HTERT RPE-1 (cell line): ENCODE measurements around the gene PCBP3.

Source experiments
- in situ Hi-C: fragments of 300-500 bp; cut with MboI; formaldehyde crosslinking; loops from 4 replicates; pipeline ENCODE4 v1.14.3; 2020; ENCODE audit warnings: low sequenced_read_pairs

PCBP3 gene

DNA sequence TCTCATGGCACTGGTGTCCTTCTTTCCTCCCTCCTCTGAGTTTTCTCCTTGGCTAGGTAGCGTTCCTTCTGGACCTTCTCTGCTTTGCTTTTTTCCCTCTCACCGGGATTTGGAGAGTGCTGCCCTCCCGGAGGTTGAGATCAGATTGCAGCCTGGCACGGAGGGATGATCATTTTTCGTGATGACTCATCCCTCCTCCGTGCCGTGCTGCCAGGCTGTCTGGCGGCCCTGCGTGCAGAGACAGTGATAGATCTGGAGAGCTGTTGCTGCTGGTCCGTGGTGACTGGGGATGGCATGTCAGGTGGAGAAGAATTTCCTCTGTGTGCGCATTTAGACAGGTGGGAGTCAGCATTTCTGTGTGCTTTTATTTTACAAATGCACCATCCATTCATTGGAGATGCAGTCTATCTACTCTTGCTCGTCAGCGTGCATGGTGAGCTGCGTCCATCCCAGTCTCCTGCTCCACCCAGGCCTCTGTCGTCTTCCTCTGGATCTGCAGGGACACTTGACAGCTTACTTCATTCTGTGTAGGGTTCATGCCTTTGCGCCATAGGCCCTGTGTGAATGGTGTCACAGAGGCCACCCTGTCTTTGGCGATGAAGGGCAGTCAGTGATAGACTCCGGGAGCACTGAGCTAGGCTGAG lies 104.4 kb downstream of the PCBP3 start:
- in situ Hi-C loops = no loop called here

- in situ Hi-C loops = no loop called here
Measured at GRCh38 chr21:45748593-45748992, 105.1 kb downstream of the PCBP3 start.

DNA sequence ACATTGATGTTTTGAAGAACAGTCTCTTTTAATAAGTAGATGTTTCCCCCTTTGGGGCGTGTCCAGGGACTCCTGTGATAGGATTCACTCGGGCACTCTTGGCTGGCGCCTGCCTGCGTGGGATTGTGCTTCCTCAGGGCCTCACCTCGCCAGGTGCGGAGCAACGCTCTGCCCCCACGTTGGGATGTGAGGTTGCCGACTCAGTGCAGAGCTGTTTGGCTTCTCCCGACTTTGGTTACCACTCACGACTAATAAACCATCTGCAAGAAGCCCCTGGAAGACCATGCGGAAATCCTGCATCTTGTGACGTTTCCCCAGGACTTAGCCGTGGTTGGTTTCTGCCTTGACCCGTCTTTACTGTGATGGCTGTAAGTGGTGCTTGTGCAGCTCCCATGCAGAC lies 106.4 kb downstream of the PCBP3 start:
- in situ Hi-C loops = no loop called here

DNA sequence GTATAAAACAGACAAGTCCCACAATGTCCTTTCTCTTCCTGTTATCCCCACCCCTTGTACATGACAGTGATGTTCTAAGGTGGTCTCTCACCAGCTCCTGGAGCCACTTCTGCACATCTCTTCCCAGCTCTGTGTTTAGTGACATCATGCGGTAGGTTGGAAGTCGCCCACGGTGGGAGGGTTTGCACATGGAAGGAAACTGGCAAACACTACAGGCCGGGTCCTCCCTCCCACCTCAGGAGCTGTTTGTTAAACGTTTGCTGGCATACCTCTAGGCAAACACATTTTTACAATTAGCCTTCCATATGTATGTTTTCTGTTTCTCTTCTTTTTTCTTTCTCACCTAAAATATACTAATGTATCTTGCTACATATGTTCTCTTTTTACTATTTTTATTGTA lies 107.4 kb downstream of the PCBP3 start:
- in situ Hi-C loops = no loop called here

DNA sequence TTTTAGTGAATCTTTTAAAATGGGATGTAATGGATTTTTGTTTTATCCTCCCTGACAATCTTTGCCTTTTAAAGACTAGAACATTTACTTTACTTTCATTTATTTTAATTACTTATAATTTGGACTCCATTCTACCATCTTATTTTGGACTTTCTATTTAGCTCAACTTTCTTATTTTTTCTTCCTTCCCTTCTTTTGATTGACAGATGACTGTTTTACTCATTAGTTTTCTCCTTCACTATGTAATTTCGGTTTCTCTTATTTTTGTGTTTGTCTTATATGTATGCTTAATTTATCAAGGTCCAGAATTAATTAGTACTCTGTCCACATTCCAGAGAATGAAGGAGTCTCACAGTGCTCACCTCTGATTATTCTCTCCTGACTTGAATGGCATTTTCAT lies 109.9 kb downstream of the PCBP3 start:
- in situ Hi-C loops = no loop called here

- in situ Hi-C loops = no loop called here
Measured at GRCh38 chr21:45756029-45756428, 112.5 kb downstream of the PCBP3 start.

GRCh38 chr21:45756669-45757068 lies 113.1 kb downstream of the PCBP3 start:
- in situ Hi-C loops = no loop called here

DNA sequence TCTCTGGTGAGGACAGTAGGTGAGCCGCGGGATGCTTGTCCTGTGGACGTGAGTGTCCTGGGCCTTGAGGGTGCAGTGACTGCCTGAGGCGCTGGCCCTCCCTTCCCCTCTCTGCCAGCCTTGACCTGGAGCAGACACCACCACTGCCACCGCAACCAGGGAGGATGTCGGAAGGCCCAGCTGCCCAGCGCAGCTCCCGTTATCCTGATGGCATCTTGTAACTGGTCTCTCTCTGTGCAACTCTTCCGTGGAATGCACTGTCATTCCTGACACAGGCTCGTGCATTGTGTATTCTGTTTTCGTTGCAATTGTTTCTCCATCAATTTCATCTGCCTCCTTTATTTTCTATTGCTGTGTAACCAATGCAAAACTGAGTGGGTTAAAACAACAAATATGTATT lies 118.2 kb downstream of the PCBP3 start:
- in situ Hi-C loops = no loop called here

DNA sequence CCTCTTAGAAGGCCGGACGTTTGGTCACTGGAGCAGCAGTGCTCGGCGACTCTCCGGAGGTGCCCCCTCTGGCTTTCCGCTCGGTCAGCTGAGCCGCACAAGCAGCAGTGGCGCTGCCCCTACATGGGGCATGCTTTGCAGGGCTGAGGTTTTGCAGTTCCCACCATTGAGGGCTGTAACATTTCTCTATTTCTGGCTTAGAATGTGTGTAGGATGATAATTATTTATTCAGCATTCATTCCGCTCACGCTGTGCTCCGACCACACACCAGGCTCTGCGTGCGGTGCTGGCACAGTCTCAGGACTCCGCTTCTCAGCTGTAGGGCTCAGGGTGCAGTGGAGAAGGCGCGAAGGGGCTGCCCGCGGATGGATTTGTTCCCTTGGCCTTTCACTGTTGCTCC lies 119.5 kb downstream of the PCBP3 start:
- in situ Hi-C loops = no loop called here

DNA sequence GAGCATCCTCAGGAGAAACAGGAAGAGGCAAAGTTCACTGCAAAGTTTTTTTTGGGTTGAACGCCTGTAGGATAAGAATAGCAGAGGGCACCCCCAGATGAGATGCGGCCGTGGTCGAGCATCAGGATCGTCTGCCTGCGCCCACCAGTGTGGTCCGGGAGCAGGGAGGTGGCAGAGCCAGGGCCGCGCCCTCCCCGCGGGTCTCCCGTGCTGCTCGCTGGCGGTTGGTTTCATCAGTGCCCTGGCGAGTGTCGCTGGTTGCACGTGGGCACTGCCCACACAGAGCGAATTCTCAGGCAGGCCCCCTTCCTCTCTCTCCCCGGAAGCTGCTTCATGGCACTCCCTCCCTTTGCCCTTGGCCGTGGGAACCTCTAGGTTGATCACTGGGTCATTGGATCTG lies 120.0 kb downstream of the PCBP3 start:
- in situ Hi-C loops = no loop called here

DNA sequence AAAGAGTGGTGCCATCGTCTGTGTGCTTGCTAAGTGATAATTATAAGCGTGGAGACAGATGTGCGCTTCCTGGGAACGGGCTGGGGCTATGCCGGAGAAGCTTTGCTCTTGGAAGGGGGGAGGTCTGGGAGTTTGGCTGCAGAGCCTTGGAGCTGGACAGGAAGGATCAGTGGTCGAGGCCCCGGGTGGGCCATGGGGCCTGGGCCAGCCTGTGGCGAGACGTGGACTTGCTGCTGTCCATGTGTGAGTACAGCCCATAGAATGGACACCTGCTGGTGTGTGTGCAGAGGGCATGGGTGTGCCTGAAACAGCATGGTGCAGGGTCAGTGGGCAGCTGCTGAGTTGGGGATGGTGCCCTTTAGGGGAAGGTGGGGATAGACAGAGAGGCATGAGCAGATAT lies 121.3 kb downstream of the PCBP3 start:
- in situ Hi-C loops = no loop called here

DNA sequence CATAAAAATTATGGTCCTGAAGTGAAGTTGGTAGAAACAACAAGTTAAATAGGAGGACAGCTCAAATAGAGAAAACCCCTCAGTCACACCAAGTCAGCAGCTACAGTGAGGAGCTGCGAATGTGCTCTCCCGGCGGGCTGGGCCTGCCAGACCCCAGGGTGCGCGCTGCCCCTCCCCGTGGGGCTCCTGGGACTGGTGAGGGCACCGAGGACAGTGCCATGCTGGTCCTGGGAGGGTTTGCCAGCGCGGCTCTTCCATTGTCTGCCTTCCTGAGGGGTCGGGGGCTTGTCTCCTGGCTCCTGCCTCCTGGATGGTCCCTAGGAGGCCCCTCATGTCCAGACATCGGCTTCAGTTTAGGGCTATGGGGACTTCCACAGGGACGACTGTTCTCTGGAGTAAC lies 121.8 kb downstream of the PCBP3 start:
- in situ Hi-C loops = no loop called here

DNA sequence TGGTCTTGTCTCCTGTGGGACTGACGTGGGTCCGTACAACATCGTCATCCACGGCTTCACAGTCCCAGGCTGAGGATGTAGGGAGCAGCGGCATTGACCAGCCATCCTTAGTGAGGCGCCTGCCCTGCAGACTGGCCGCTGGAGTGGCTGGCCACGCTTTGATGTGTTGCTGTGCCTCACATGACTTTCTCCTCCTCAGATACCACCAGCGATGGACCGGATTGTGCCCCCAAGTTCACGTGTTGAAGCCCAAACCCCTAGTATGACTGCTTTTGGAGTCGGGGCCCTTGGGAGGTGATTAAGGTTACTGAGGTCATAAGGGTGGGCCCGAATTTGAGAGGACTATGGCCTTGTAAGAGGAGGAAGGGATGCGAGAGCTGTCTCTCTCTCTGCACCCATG lies 122.5 kb downstream of the PCBP3 start:
- in situ Hi-C loops = no loop called here

GRCh38 chr21:45766501-45766900 lies 123.0 kb downstream of the PCBP3 start:
- in situ Hi-C loops = no loop called here

DNA sequence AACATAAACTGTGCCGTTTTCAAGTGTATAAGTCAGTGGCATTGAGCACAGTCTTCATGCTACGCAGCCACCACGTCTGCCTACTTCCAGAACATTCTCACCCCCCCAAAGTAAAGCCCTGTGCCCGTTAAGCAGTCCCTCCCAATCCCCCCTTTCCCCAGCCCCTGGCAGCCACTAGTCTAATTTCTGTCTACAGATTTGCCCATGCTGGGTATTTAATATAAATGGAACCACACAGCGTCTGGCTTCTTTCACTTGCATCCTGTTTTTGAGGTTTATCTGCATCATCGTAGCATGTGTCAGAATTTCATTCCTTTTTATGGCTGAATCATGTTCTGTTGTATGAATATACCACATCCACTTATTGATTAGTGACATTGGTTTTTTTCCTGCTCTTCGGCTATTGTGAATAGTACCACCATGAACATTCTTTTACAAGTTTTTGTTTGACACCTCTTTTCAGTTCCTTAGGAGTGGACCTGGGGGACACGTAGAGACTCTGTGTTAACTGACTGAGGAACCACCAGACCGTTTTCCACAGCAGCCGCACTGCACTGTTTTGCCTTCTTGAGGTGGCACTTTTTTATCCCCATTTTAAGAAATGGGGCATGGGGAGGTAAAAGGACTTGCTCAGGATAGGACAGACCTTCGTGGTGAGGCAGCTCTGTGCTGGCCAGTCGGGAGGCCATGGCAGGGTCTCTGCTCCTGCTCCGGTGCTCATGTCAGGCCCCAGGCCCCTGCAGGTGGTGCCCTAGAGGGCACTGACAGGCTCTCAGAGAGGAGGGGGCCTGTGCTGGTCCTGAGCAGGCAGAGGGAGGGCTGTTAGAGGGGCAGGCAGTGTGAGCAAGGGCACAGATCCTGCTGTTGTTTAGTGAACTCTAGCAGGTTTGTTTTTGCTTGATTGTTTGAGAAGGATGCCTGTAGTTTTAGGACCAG lies 123.8 kb downstream of the PCBP3 start:
- in situ Hi-C loops = no loop called here

DNA sequence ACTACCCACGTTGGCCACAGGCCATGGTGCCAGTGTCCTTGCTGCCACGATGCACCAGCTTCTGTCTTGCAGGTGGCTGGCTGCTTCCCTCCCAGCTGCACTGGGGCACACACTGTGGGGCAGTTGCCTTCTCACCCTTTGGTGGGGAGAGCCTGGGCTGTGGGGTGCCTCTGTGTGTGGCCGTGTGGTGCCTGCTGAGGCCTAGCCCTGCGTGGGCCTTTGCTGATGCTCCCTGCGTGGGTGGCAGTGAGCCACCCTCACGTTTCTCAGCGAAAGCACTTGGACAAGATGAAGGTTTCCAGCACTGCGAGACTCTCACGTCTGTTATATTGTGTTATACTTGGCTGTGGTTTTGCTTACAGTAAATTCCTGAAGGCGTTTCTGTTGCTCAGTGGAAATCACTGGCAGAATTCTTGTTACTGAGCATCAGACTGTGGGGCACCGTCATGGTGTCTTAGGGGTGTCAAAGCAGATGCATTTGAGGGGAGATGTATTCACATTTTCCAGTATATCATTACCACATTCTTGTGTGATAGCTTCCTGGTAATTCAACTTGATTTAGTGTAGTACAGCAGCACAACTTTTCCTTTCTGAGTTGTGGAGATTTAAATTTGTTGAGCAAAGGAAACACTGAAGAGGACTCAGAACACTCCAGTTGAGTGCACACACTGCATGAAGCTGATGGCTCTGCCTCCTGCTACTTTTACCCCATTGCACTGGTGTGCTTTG lies 124.7 kb downstream of the PCBP3 start:
- in situ Hi-C loops = no loop called here

GRCh38 chr21:45768740-45769048 lies 125.2 kb downstream of the PCBP3 start:
- in situ Hi-C loops = no loop called here

- in situ Hi-C loops = no loop called here
Measured at GRCh38 chr21:45769294-45769693, 125.8 kb downstream of the PCBP3 start.

DNA sequence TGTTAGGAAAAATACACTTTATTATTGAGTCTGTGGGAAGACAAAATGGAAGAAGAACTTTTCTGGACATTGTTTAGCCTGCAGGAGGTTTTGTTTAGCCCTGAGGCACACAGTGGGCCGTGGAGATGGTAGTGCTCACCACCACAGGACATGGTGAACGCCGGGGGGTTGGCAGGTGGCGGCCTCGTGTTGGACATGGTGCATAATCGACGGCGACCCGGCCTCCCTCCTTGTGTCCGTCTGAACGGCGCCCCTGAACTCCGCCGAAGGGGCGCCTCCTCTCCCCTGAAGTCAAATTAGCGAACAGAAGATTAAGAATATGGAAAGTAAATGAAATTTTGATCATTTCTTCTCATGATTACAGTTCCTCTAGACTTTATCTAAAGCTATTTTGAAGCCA lies 126.4 kb downstream of the PCBP3 start:
- in situ Hi-C loops = no loop called here

- in situ Hi-C loops = no loop called here
Measured at GRCh38 chr21:45772180-45772579, 128.7 kb downstream of the PCBP3 start.

DNA sequence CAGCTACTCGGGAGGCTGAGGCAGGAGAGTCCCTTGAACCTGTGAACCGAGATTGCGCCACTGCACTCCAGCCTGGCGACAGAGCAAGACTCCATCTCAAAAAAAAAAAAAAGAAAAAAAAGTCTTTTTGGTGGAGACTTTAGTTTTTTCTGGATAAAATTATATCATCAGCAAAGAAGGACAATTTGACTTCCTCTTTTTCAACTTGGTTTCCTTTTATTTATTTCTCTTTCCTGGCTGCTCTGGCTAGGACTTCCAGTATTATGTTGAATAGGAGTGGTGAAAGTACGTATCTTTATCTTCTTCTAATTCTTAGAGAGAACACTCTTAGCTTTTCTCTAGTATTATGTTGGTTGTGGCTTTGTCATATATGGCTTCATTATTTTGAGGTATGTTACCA lies 130.8 kb downstream of the PCBP3 start:
- in situ Hi-C loops = no loop called here

- in situ Hi-C loops = no loop called here
Measured at GRCh38 chr21:45776971-45777370, 133.4 kb downstream of the PCBP3 start.
